ENCODE measurements around the gene CORO7.

The CORO7 gene

GRCh38 chr16:4408323-4408690 lies 8.1 kb downstream of the CORO7 start:
- no peak overlapping the region for H2AFZ ChIP-seq (ENCODE audit: low read depth, low read length)
- H3K27me3 ChIP-seq (ENCODE audit: low read depth, low read length): no peaks in the 10 kb centered on the region
- H3K9ac ChIP-seq (ENCODE audit: low read length): no peak overlapping the region
- no peaks in the 10 kb centered on the region for H3K4me1 ChIP-seq (ENCODE audit: low read length)
- no peak overlapping the region for H3K4me3 ChIP-seq (ENCODE audit: low read length)
- H3K4me2 ChIP-seq (ENCODE audit: low read length): no peak overlapping the region
- peaks cover 14% of the 10 kb centered on the region for H3K36me3 ChIP-seq (replicated peaks; ENCODE audit: low read depth, low read length)
- H3K27ac ChIP-seq (ENCODE audit: low read length): no peak overlapping the region
- no peaks in the 10 kb centered on the region for H3K9me3 ChIP-seq (ENCODE audit: insufficient read depth, low read length)
- H4K20me1 ChIP-seq (ENCODE audit: insufficient read depth, low read length): peaks cover 44% of the 10 kb centered on the region
- no peak for TF ChIP-seq CTCF (IDR thresholded peaks at IDR 0.05; ENCODE audit: low read depth, low read length)
- TF ChIP-seq EZH2phosphoT487 (IDR thresholded peaks at IDR 0.05; ENCODE audit: low read depth): no peak
- H3K79me2 ChIP-seq (ENCODE audit: low read length): peaks cover 11% of the 10 kb centered on the region

GRCh38 chr16:4407543-4408322 lies 8.7 kb downstream of the CORO7 start:
- Histone ChIP-seq H3K27ac (ENCODE audit: low read length) (no peak overlapping the region), H3K4me1 (ENCODE audit: low read length) (no peaks in the 10 kb centered on the region), H3K9ac (ENCODE audit: low read length) (no peak overlapping the region), H3K4me2 (ENCODE audit: low read length) (no peak overlapping the region), H3K4me3 (ENCODE audit: low read length) (no peak overlapping the region), H3K79me2 (ENCODE audit: low read length) (peaks cover 5% of the 10 kb centered on the region), H2AFZ (ENCODE audit: low read depth, low read length) (no peak overlapping the region), H3K36me3 (replicated peaks; ENCODE audit: low read depth, low read length) (peaks cover 13% of the 10 kb centered on the region), H3K9me3 (ENCODE audit: insufficient read depth, low read length) (no peaks in the 10 kb centered on the region), H4K20me1 (ENCODE audit: insufficient read depth, low read length) (peaks cover 40% of the 10 kb centered on the region), H3K27me3 (ENCODE audit: low read depth, low read length) (no peaks in the 10 kb centered on the region)
- no peak for TF ChIP-seq EZH2phosphoT487 (IDR thresholded peaks at IDR 0.05; ENCODE audit: low read depth)
- TF ChIP-seq CTCF (IDR thresholded peaks at IDR 0.05; ENCODE audit: low read depth, low read length): no peak

GRCh38 chr16:4404967-4405696 lies 11.3 kb downstream of the CORO7 start:
- H4K20me1 ChIP-seq (ENCODE audit: insufficient read depth, low read length): peaks cover 25% of the 10 kb centered on the region
- H3K79me2 ChIP-seq (ENCODE audit: low read length): no peaks in the 10 kb centered on the region; the same call in 1 of the 2 replicates
- peaks cover 10% of the 10 kb centered on the region for H3K36me3 ChIP-seq (replicated peaks; ENCODE audit: low read depth, low read length)

More at GRCh38 chr16:4404967-4405696, 11.3 kb downstream of the CORO7 start:
- no peak overlapping the region for H3K4me2 ChIP-seq (ENCODE audit: low read length)
- H2AFZ ChIP-seq (ENCODE audit: low read depth, low read length): no peak overlapping the region
- no peak overlapping the region for H3K9ac ChIP-seq (ENCODE audit: low read length)
- H3K27ac ChIP-seq (ENCODE audit: low read length): no peak overlapping the region
- no peaks in the 10 kb centered on the region for H3K27me3 ChIP-seq (ENCODE audit: low read depth, low read length)
- no peaks in the 10 kb centered on the region for H3K4me1 ChIP-seq (ENCODE audit: low read length)
- no peak overlapping the region for H3K4me3 ChIP-seq (ENCODE audit: low read length)
- no peak for TF ChIP-seq EZH2phosphoT487 (IDR thresholded peaks at IDR 0.05; ENCODE audit: low read depth)
- TF ChIP-seq CTCF (IDR thresholded peaks at IDR 0.05; ENCODE audit: low read depth, low read length): no peak
- H3K9me3 ChIP-seq (ENCODE audit: insufficient read depth, low read length): no peaks in the 10 kb centered on the region

Data from OCI-LY3 (cell line).